ENCODE measurements around the gene CALHM1.

CALHM1 gene

GRCh38 chr10:103500481-103500880, 41.8 kb upstream of the CALHM1 start:
- no peak for DNase-seq (ENCODE audit: low read depth)
- TF ChIP-seq CTCF (IDR thresholded peaks at IDR 0.05; ENCODE audit: control insufficient read depth, extremely low read depth, insufficient read depth) = no peak
- H3K4me3 ChIP-seq (ENCODE audit: low read depth, low read length) = no peak overlapping the region

GRCh38 chr10:103499881-103500280, 41.2 kb upstream of the CALHM1 start:
- no peak for TF ChIP-seq CTCF (IDR thresholded peaks at IDR 0.05; ENCODE audit: control insufficient read depth, extremely low read depth, insufficient read depth)
- H3K4me3 ChIP-seq (ENCODE audit: low read depth, low read length) = no peak overlapping the region
- no peak for DNase-seq (ENCODE audit: low read depth)

GRCh38 chr10:103498936-103499638, 40.4 kb upstream of the CALHM1 start:
- H3K4me3 ChIP-seq (ENCODE audit: low read depth, low read length) = no peak overlapping the region
- DNase-seq (ENCODE audit: low read depth) = no peak
- no peak for TF ChIP-seq CTCF (IDR thresholded peaks at IDR 0.05; ENCODE audit: control insufficient read depth, extremely low read depth, insufficient read depth)

GRCh38 chr10:103497161-103497915, 38.6 kb upstream of the CALHM1 start:
- H3K4me3 ChIP-seq (ENCODE audit: low read depth, low read length) = no peak overlapping the region
- no peak for DNase-seq (ENCODE audit: low read depth)
- no peak for TF ChIP-seq CTCF (IDR thresholded peaks at IDR 0.05; ENCODE audit: control insufficient read depth, extremely low read depth, insufficient read depth)

GRCh38 chr10:103495321-103495720, 36.6 kb upstream of the CALHM1 start:
- TF ChIP-seq CTCF (IDR thresholded peaks at IDR 0.05; ENCODE audit: control insufficient read depth, extremely low read depth, insufficient read depth) = no peak
- H3K4me3 ChIP-seq (ENCODE audit: low read depth, low read length) = no peak overlapping the region
- DNase-seq (ENCODE audit: low read depth) = no peak

GRCh38 chr10:103493916-103494877, 35.5 kb upstream of the CALHM1 start:
- no peak overlapping the region for H3K4me3 ChIP-seq (ENCODE audit: low read depth, low read length)
- DNase-seq (ENCODE audit: low read depth) = no peak
- TF ChIP-seq CTCF (IDR thresholded peaks at IDR 0.05; ENCODE audit: control insufficient read depth, extremely low read depth, insufficient read depth) = no peak
